GM21423 (cell line): ENCODE results near the gene PRAMEF13.
"Not testable (repeated sequence)": the region's sequence is repeated elsewhere in the genome, so short reads cannot be mapped to it uniquely, and the experiment has no call there.

Experiments used
- ATAC-seq: cut with Tn5 transposase; IDR thresholded peaks from one replicate; pipeline ENCODE4 v1.9.1; 2021; ENCODE audit warnings: mild to moderate bottlenecking, moderate library complexity; ENCODE audit not compliant: unreplicated experiment

PRAMEF13 gene, protein sequence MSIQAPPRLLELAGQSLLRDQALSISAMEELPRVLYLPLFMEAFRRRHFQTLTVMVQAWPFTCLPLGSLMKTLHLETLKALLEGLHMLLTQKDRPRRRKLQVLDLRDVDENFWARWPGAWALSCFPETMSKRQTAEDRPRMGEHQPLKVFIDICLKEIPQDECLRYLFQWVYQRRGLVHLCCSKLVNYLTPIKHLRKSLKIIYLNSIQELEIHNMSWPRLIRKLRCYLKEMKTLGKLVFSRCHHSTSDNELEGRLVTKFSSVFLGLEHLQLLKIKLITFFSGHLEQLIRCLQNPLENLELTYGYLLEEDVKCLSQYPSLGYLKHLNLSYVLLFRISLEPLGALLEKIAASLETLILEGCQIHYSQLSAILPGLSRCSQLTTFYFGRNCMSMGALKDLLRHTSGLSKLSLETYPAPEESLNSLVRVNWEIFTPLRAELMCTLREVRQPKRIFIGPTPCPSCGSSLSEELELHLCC

DNA sequence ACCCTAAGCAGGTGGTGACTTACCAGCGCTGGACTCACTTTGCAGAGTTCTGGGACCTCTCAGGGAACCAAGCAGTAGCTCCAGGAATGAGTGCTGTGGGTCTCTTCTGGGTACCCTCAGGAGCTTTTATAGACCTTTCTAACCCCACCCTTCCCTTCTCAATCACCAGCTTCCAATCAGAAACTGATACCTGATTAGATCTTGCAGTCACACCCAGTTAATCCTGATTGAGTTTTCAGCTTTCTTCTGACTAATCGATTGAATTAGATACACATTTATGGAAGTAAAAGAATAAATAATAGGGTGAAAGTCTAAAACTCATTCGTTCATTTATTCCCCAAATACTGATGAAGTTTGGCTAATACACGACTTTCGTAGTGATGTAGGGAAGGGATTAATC lies at the start of gene PRAMEF13:
Gene PRAMEF13 (minus strand): TSS at position 101 of the 400 bp plus-strand sequence. CDS start 1,820 bp downstream, outside the sequence.
- ATAC-seq, result not testable (repeated sequence)

- ATAC-seq, result not testable (repeated sequence)
These were observed 45.9 kb upstream of the PRAMEF13 start for GRCh38 chr1:13247122-13247521.

- ATAC-seq, result not testable (repeated sequence)
These were observed 45.3 kb upstream of the PRAMEF13 start for GRCh38 chr1:13246554-13246871.

GRCh38 chr1:13245841-13246553 lies 44.8 kb upstream of the PRAMEF13 start:
- ATAC-seq, result not testable (repeated sequence)

DNA sequence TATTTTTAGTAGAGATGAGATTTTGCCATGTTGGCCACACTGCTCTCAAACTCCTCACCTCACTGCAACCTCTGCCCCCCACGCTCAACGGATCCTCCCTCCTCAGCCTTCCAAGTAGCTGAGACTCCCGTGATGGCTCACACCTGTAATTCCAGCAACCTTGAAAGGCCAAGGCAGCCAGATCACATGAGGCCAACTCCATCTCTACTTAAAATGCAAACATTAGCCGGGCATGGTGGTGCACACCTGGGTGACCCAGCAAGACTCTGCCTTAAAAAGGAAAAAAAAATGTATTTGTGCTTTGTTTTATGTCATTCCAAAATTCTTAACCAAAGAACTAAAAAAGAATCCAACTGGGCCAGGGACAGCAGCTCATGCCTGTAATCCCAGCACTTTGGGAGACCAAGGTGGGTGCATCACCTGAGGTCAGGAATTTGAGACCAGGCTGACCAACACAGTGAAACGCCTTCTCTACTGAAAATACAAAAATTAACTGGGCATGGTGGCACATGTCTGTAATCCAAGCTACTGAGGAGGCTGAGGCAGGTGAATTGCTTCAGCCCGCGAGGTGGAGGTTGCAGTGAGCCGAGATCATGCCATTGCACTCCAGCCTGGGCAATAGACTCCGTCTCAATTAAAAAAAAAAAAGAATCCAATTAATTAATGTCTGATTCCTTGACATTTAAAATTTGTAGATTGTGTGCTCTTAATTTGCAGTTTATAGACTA lies 42.5 kb upstream of the PRAMEF13 start:
- not testable (repeated sequence) for ATAC-seq

DNA sequence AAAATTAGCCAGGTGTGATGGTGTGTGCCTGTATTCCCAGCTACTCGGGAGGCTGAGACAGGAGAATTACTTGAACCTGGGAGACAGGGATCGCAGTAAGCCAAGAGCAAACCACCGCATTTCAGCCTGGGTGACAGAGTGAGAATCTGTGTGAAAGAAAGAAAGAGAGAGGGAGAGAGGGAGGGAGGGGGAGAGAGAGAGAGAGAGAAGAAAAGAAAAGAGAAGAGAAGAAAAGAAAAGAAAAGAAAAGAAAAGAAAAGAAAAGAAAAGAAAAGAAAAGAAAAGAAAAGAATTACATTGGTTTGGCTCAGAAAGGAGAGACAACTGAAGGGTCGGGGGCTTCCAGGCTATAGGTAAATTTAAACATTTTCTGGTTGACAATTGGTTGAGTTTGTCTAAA lies 38.4 kb upstream of the PRAMEF13 start:
- ATAC-seq, result not testable (repeated sequence)

DNA sequence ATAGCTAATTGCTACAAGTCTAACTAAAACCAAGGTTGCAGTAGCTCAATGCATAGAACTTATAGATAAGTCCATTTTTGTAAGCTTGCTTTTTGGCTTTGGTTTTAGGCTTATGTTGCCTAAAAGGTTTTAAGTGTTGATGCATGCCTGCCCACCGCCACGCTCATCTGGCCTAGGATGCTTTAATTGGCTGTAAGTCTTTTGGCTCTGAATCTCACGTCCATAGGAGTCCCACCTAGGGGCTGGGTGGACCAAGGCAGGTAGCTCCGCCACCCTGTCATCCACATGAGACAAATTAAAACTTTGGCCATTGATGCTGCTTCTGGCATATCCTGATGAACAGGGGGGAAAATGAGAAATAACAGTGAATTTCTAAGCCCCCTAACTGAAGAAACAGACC lies 36.4 kb upstream of the PRAMEF13 start:
- ATAC-seq, result not testable (repeated sequence)

GRCh38 chr1:13234057-13234456 lies 32.8 kb upstream of the PRAMEF13 start:
- ATAC-seq, result not testable (repeated sequence)

DNA sequence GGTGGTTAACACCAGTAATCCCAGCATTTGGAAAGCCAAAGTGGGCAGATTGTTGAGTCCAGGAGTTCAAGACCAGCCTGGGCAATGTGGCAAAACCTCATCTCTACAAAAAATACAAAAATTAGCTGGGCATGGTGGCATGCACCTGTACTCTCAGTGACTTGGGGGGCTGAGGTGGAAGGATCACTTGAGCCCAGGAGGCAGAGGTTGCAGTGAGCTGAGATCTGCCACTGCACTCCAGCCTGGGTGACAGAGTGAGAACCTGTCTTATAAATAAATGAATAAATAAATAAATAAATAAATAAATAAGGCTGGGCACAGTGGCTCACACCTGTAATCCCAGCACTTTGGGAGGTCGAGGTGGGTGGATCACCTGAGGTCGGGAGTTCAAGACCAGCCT lies 30.8 kb upstream of the PRAMEF13 start:
- ATAC-seq, result not testable (repeated sequence)

DNA sequence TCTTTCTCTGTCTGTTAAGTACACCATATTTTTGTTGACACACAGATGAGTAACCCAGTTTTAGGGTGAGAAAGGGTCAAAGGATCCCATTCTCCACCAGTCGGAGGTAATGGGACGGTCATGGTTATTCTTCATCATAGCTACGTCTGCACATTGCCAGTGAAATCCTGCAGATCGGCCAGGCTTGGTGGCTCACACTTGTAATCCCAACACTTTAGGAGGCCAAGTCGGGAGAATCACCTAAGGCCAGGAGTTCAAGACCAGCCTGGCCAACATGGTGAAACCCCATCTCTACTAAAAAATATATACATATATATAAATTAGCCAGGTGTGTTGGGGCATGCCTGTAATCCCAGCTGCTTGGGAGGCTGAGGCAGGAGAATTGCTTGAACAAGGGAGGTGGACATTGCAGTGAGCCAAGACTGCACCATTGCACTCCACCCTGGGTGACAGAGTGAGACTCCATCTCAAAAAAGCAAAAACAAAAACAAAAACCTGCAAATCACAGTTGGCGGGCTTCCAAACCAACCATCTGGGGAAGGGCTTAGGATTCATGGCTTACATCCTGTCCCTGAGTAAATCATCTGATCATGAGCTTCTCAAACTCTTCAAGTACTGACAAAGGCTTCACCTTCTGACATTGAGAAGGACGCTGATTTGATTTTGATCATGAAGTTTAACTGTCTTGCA lies 30.0 kb upstream of the PRAMEF13 start:
- ATAC-seq, result not testable (repeated sequence)

DNA sequence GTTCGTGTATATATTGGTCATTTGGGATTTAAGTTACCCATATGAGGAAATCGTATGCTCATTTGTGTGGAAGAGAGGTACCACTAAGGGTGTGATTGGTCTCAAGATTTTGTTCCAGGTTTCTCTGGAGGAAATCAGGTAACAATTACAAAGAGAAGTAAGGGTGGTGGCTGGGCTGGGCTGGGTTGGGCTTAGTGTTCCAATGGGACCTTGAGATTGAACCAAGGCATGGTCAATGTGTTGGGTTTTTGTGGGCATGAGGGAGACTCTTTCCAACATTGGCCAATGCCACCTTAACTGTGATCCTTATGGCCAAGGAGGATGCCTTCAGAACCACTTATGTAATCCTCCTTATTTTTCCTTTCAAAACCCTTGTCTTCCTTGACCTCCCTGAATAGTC lies 29.4 kb upstream of the PRAMEF13 start:
- ATAC-seq, result not testable (repeated sequence)

- not testable (repeated sequence) for ATAC-seq
These were observed 28.9 kb upstream of the PRAMEF13 start for GRCh38 chr1:13230096-13230495.

DNA sequence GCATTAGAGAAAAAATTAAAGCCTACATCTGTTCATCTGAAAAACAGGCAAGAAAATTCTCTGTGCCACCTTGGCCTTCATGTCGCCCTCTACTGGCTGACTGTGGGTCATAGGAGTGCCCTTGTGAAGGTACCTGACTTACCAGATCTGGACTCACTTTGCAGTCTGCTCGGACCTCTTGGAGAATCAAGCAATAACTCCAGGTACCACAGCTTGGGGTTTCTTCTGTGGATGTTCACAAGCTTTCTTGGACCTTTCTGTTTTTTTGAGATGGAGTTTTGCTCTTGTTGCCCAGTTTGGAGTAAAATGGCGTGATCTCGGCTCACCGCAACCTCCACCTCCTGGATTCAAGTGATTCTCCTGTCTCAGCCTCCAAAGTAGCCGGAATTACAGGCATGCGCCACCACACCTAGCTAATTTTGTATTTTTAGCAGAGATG lies 27.2 kb upstream of the PRAMEF13 start:
- ATAC-seq, result no peak

DNA sequence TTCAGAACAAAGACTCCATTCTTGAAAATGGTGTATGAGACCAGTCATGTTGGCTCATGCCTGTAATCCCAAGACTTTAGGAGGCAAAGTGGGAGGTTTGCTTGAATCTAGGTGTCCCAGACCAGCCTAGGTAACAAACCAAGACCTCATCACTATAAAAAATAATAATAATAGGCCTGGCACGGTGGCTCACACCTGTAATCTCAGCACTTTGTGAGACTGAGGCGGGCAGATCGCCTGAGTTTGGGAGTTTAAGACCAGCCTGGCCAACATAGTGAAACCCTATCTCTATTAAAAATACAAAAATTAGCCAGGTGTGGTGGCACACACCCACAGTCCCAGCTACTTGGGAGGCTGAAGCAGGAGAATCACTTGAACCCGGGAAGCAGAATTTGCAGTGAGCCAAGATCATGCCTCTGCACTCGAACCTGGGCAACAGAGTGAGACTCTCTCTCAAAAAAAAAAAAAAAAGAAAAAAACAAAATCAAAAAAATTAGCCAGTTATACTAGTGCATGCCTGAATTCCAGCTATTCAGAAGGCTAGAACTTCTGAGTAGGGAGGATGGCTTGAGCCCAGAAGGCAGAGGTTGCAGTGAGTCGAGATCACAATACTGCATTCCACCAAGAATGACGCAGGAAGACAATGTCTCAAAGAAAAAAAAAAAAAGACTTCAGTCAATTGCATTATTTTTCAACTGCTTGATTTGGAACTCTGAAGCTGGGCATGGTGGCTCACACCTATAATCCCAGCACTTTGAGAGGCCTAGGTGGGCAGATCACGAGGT lies 26.3 kb upstream of the PRAMEF13 start:
- not testable (repeated sequence) for ATAC-seq

- not testable (repeated sequence) for ATAC-seq
These were observed 24.5 kb upstream of the PRAMEF13 start, which contains the start of gene PRAMEF18 for GRCh38 chr1:13225675-13226204. Gene PRAMEF18, minus strand, starts transcription at chr1:13226154. Its CDS starts 48 bp downstream, at chr1:13226106.

- ATAC-seq, result no peak
These were observed 23.4 kb upstream of the PRAMEF13 start for GRCh38 chr1:13224480-13225060.

- not testable (repeated sequence) for ATAC-seq
These were observed 21.6 kb upstream of the PRAMEF13 start for GRCh38 chr1:13222788-13223187.

DNA sequence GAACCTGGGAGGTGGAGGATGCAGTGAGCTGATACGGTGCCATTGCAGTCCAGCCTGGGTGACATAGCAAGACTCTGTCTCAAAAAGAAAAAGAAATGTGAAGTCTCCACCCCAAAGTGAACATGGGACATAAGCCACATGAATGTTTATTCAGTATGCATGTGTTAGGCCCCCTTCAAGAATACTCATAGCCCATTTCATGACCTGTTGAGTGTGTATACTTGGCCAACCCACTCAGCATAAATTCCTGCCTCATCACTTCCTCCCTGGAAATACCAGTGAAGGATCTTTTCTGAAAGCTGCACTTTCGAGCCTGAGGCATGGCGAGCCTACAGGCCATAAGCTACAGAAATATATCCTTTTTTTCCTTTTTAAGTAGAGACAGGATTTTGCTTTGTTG lies 18.0 kb upstream of the PRAMEF13 start:
- not testable (repeated sequence) for ATAC-seq

DNA sequence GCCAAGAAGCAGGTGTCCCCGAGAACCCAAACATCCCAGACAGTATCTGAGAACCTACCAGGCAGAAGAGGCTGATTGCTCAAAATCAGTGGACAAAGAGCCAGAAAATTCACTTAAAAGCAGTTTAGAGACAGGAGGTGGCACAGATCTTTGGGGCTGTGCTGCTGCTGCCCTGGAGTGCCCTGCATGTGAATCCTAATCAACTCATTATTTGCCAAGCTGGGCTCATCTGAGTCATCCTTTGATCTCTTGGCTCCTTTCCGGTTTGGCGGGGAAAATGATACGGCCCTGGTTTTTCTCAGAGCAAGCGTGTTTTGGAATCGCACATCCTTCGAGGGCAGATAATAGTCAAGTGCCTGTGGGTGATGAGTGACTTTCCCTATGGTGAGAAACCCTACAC lies 15.4 kb upstream of the PRAMEF13 start:
- not testable (repeated sequence) for ATAC-seq
